Stimulated activated CD8-positive, alpha-beta memory T cell treated with anti-CD3 and anti-CD28 coated beads, Interleukin-15, amount 100 ng/mL, for 4 hours (primary cell): ENCODE measurements around the gene PSMD7.

Source experiments
- DNase-seq, 2 donors: peaks; one replicate each; pipeline ENCODE4 v3.0.0-alpha.2; 2020; ENCODE audit warnings: low read depth in 2 of 2

PSMD7 gene

GRCh38 chr16:74296432-74297144 lies at the start of gene PSMD7:
Gene PSMD7 (plus strand): TSS chr16:74296814. CDS start chr16:74296915, 101 bp downstream.
- peak; percentile 73 to 77 for DNase-seq

GRCh38 chr16:74249254-74249653 lies 47.4 kb upstream of the PSMD7 start:
- DNase-seq: no peak

- DNase-seq: no peak
These were observed 46.8 kb upstream of the PSMD7 start for GRCh38 chr16:74249846-74250245.

- no peak for DNase-seq
These were observed 44.3 kb upstream of the PSMD7 start for GRCh38 chr16:74252329-74252728.

- DNase-seq: no peak
These were observed 43.3 kb upstream of the PSMD7 start for GRCh38 chr16:74253161-74253938.

- DNase-seq: no peak
These were observed 39.6 kb upstream of the PSMD7 start for GRCh38 chr16:74257061-74257460.

GRCh38 chr16:74261068-74261467 lies 35.5 kb upstream of the PSMD7 start:
- no peak for DNase-seq

- no peak for DNase-seq
These were observed 31.8 kb upstream of the PSMD7 start for GRCh38 chr16:74264811-74265210.

- DNase-seq: no peak
These were observed 28.2 kb upstream of the PSMD7 start for GRCh38 chr16:74268372-74268782.

GRCh38 chr16:74271872-74272271 lies 24.7 kb upstream of the PSMD7 start:
- DNase-seq: no peak

- no peak for DNase-seq
These were observed 21.5 kb upstream of the PSMD7 start for GRCh38 chr16:74275031-74275636.

GRCh38 chr16:74275711-74276110 lies 20.9 kb upstream of the PSMD7 start:
- DNase-seq: no peak

- no peak for DNase-seq
These were observed 18.6 kb upstream of the PSMD7 start for GRCh38 chr16:74277974-74278373.

GRCh38 chr16:74279266-74279665 lies 17.3 kb upstream of the PSMD7 start:
- no peak for DNase-seq

- no peak for DNase-seq
These were observed 16.8 kb upstream of the PSMD7 start for GRCh38 chr16:74279805-74280204.

GRCh38 chr16:74280448-74280847 lies 16.2 kb upstream of the PSMD7 start:
- no peak for DNase-seq

GRCh38 chr16:74281300-74281699 lies 15.3 kb upstream of the PSMD7 start:
- no peak for DNase-seq

GRCh38 chr16:74283716-74284115 lies 12.9 kb upstream of the PSMD7 start:
- no peak for DNase-seq

GRCh38 chr16:74288065-74288464 lies 8.5 kb upstream of the PSMD7 start:
- DNase-seq: no peak

- no peak for DNase-seq
These were observed 6.3 kb upstream of the PSMD7 start for GRCh38 chr16:74290356-74290755.

GRCh38 chr16:74291176-74291575 lies 5.4 kb upstream of the PSMD7 start:
- DNase-seq: no peak

- DNase-seq: no peak
These were observed 4.9 kb upstream of the PSMD7 start for GRCh38 chr16:74291577-74292208.

GRCh38 chr16:74296104-74296431 lies 546 bp upstream of the PSMD7 start:
- DNase-seq: no peak
